HG02943 (cell line): Measurements from ENCODE around the gene AIRE.

ENCODE experiments used
- ATAC-seq: cut with Tn5 transposase; IDR thresholded peaks from one replicate; pipeline ENCODE4 v1.9.1; 2021; ENCODE audit warnings: mild to moderate bottlenecking, low read depth, moderate library complexity; ENCODE audit not compliant: unreplicated experiment

The AIRE gene

DNA sequence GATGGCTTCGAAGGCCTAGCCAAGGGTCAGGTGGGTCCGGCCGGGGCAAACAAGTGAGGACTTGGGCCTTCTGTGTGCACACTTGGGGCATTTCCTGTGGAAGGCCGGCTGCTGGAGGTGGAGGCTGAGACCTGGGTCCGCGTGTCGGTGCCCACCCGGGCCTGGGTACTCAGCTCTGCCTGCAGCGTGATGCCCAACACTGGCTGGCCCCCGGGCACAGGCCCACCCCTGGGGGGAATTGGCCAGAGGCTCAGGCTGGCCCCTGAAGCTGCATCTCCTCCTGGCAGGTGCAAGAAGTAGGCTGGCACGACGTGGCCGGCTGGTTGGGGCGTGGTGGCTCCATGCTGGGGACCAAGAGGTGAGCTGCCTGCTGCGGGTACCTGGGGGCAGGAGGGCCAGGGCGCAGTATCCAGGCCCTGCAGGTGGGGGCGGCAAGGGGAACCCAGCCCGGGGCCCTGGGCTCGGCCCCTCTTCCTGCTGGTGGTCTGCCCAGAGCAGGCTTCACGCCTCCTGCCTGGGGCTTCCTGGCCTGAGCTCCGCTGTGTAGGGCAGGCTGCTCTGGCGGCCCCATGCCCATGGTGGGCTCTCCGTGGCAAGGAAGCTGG lies 36.3 kb downstream of the AIRE start:
- ATAC-seq, result no peak

DNA sequence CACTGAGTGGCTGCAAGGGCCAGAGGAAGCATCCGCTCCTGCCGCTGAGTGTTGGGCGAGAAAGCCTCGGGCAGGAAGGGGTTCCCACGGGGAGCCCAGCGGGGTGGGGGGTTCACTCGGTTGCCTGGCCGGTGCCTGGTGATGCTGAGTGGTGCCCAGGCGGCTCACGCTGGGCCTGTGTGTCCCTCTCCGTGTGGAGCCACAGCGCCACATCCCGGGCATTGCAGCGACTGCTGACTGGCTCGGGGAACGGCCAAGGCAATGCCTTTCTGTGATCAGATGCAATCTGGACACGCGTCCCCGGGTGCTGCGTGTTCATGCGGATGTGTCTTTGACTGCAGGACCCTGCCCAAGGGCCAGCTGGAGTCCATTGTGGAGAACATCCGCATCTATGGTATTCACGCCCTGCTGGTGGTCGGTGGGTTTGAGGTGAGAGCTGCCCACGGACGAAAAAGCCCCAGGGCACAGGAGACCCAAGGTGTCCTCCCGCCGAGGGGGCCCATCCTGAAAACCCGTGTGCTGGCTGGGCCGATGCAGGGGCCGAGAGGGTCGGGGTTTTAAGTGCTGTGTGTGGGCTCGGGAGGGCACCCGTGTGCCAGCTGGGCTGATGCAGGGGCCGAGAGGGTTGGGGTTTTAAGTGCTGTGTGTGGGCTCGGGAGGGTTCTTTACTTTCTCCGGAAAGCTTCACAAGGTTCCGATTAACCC lies 37.1 kb downstream of the AIRE start:
- ATAC-seq, result no peak

DNA sequence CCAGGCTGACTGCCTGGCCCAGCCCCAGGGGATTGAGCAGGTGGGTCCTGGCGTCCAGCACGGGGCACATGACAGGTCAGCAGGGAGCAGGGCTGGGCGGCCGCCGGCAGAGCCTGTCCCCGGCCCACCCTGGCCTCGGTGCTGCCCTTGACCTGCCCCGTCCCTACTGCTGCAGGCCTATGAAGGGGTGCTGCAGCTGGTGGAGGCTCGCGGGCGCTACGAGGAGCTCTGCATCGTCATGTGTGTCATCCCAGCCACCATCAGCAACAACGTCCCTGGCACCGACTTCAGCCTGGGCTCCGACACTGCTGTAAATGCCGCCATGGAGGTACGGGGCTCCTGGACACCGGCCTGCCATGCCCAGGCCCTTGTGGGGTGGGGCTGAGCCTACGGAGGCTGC lies 37.9 kb downstream of the AIRE start:
- ATAC-seq, result no peak

DNA sequence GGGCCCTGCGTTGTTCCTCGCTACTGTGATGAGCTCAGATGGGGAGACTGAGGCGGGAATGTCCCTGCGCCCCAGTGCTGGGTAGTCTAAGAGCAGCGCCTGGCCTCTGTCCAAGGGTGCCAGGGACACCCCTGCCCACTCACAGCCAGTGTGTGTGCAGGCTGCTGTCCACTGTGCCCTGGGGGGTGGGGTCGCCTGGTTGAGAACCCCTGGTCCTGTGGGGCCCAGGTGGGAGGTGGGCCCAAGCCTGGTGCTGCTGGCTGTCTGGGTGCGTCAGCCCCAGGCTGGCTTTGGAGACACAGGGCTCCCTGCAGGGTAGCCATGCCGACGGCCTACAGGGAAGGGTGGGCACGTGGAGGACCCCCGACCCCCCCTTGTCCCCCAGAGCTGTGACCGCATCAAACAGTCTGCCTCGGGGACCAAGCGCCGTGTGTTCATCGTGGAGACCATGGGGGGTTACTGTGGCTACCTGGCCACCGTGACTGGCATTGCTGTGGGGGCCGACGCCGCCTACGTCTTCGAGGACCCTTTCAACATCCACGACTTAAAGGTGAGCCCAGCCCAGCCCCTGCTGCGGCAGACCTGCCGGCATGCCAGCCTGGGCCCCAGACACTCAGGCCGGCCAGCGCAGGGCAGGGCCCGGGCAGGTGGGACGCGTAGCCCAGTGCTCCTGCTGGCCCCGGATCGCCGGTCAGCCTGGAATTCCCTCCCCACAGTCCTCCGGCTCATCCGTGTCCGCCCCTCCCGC lies 38.6 kb downstream of the AIRE start:
- no peak for ATAC-seq

DNA sequence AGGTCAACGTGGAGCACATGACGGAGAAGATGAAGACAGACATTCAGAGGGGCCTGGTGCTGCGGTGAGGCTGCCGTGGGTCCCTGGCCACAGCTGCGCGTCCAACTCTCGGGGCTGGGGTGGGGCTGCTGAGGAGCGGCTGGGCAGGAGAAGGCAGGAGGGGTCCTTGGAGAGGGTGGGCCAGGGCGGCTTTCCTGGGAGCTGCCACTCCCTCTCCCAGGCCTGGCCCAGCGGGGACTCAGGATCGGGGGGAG lies 39.1 kb downstream of the AIRE start:
- ATAC-seq, result no peak

DNA sequence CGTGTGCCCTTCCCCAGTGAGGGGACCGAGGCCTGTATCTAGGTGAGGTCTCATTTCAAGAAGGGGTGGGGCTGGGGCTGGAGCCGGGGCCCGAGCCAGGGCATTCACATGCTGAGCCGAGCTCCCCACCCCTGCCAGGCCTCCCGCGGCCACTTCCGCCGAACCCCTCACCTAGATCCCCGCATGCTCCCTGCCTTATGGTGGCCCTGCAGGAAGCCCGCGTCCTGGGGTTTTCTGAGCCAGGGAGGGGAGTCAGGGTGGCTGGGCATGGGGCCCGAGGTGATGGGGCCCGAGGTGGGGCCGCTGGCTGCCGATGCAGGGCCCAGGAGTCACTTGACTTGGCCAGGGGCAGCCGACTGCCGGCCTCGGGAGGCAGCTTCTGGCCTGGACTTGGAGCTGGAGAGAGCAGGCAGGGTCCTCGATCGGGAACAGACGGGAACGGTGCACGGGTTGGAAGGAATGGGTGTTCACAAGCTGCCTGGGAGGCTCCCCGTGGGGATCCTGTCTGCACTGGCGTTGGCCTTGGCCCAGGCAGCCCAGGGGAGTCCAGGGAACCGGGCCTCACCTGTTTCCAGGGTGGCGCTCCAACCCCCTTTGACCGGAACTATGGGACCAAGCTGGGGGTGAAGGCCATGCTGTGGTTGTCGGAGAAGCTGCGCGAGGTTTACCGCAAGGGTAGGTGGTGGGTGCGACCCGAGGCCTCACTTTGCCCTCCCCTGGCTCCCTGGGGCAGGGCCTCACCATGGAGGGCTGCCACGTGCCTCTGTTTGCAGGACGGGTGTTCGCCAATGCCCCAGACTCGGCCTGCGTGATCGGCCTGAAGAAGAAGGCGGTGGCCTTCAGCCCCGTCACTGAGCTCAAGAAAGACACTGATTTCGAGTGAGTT lies 40.0 kb downstream of the AIRE start:
- no peak for ATAC-seq

DNA sequence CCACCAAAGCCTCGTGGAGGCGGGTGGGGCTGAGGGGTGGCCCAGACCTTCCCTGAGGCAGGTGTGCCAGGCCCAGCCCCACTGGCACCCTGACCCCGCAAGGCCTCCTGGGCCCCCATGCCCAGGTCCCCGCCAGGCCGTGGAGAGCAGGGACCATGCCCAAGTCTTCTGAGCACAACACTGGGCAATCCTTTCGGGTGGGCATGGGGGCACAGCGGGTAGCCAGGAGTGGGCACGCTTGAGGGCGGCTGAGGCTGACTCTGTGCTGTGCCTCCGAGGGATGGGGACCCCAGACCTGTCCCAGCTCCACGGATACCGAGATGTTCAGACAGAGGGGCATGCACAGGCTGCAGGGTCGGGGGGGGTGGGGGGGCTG lies 40.6 kb downstream of the AIRE start:
- no peak for ATAC-seq

DNA sequence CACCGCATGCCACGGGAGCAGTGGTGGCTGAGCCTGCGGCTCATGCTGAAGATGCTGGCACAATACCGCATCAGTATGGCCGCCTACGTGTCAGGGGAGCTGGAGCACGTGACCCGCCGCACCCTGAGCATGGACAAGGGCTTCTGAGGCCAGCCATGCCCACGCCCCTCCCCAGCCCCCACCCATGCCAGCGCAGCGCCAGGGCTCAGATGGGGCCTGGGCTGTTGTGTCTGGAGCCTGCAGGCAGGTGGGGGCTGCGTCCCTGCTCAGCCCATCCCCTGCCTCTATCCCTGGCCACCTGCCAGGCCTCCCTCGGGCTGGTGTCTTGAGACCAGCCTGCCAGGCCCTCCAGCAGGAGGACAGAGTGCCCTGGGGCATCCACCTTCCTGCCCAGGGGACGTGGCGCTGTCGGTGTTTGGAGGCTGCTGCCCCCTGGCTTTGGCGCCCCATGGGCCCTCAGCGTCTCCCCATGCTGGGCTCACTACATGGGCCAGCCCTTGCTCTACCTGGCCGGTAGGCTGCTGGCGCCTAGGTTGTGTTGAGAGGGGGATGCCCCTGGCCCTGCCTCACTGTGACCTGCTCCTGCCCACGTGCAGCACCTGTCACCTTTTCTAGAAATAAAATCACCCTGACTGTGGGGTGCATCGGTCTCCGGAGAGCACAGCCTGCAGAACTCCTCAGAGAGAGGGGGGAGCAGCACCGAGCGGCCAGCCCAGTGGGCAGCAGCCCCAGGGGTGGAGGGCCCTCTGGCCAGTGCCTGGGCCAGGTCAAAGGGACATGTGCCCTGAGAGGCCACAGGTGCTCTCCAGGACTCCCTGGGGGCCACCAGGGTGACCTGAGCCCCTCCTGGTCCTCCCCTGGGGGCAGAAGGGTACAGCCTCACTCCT lies 41.3 kb downstream of the AIRE start:
- no peak for ATAC-seq

DNA sequence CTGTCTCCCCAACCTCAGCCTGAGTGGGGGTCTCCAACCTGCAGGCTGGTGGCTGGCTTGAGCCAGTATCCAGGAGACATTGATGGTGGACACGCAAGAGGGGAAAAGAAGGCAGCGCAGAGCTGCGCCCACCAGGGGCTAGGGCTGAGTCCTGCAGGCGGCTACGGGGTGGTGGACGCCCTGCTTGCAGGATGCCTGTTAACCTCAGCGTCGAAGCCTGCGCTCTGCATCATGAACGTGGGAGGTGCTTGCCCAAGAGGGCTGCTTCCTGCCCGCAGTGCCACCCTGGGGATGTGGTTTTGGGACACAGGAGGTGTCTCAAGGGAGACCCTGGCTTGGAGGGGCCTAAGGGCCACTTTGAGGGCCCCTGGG lies 41.9 kb downstream of the AIRE start:
- ATAC-seq, result no peak

DNA sequence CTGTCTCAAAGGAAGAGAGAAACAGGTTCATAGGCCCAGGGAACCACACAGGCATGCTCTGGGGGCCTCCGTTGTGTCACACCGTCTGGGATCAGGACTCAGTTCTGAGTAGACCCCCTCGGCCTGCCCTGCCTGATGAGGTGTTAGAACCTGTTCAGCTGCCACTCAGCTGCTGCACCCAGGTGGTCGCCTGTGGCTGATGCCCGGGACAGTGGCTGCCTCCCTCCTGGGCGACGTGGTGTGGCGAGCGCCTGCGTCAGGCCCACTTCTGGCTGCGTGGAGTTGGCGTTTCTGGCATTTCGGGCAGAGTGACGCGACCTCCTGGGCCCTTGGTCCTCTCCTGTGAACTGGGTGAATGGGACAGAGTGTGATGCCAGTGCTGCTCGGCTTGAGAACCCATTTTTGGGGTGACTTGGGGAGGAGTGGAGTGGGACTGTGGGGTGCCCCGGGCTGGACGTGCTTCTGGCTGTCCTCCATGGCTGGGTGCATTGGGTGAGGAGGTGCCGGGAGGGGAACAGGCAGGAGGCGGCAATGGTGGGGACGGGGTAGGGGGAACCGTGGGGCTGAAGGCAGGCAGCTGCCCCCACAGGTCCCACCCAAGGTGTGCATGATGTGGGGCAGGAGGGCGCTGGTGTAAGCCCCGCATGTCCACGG lies 42.7 kb downstream of the AIRE start:
- ATAC-seq, result no peak

DNA sequence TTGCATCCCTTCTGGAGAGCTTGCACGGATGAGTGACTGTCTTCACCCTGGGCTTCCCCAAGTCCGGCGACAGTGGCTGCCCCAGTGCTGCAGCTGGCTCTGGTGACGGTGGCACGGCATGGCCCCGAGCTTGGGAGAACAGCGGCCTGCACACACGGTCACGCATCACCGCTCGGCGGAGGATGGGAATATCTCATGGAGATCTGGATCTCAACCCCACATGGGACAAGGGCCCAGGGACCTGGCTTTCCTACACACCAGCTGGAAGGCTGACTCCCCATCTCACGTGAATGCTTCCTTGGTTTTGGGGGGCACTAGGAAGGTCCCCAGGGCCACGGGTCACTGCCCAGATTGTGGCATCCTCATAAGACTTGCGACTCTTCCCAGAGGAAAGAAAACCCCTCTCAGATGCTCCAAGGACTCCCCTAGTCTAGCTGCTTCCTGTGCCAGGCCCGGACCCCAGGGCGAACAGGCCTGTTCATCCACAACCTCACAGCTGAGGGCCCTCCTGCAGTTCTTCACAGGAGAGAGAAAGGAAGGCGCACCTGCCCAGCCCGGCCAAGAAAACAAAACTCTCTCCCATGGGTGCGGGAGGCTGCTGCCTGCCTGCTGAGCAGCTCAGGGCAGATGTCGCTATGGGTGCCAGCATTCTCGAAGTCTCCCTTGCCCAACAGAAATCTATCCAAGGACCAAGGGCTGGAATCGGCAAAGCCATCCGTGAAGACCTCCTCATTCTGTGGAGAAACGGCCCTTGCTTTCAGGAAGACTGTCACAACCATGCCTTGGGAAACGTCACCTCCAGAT lies 43.6 kb downstream of the AIRE start:
- no peak for ATAC-seq

DNA sequence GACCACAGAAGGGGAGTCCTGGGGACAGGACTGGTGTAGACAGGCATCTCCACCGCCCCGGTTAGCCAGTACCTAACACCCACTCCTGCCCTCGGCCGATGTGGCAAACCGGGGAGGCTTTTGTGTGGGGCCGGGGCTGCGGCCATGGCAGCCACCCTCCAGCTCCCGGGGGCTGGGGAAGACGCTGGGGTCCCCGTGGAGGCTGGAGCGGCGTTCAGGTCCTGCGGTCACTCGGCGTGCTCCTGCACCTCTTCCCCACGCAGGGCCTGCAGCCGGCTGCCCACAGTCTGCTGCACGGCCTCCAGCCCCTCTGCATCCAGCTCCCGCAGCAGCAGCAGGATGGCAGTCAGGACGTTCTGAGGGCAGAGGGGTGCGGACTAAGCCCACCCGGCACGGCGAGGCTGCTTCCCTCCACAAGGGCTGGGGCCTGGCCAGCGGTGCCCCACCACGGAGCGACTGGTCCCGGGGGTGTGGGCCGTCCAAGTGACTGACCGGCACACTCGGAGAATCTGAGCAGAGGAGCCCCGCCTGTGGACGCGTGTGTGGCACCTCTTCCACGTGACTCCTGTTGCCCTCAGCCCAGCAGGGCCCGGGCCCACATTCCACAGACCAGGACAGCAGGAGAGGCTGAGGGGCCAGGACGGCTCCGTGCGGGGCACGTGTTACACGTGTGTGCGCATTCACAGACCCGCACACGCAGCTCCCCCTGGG lies 44.5 kb downstream of the AIRE start:
- ATAC-seq, result no peak

DNA sequence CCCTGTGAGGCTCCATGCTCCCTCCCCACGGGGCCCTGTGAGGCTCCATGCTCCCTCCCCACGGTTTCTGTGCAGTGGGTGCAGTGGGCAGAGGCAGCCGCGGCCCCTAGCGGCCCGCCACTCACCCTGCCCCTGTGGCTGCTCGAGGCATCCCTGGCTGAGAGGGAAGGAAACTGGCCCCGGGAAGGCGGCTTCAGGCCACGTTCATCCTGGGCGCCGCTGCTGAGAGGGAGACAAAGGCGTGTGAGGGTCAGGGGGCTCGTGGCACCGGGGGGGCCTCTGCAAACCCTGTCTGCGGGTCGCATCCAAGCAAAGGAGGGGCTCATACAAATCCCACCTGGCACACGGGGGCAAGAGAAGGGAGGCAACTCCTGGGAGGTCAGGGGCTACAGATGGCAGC lies 45.0 kb downstream of the AIRE start:
- ATAC-seq, result no peak

DNA sequence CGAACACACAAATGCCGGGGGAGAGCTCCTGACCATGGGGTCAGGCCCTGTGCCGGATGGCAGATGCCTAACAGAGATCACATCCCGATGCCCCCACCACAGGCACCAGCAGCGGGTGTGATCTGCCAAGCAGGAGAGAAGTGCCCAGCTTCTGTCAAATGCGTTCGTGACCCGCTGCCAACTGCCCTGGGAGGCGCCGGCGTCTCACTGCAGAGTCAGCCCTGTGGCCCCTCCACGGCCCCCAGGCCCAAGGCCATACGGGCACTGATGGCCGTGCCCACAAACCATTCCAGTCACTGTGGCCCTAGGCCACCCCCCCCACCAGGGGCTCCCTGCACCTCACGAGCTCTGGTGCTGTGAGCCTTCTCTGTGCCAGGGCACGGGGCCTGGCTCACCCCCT lies 45.5 kb downstream of the AIRE start:
- ATAC-seq, result no peak

DNA sequence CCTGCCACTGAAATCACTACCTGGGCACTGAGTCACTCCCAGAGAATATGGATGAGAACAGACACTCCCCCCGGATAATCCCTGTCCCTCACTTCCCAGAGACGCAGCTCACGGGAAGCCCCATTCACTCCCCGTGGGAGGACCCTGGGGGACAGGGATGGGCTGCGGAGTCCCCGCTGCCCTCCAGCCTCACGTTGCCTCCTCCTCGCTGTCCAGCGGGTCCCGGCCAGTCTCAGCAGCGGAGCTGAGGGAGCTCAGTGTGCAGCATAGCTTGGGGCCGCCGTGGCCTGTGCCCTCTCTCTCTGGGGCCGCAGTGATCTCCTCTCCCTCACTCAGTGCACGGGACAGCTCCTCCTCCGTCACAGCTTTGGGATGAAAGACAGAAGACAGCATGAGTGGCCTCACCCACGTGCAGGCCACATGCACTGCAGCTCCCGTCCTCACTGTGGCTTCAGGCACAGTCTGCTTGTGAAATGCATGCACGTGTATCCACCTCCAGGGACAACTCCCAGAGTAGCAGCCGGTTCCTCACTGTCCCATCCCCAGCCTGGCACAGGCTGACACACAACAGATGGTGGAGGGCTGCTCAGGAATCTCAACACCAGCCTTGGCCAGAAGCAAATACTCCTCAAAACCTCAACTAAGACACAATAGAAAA lies 46.1 kb downstream of the AIRE start:
- ATAC-seq, result no peak

DNA sequence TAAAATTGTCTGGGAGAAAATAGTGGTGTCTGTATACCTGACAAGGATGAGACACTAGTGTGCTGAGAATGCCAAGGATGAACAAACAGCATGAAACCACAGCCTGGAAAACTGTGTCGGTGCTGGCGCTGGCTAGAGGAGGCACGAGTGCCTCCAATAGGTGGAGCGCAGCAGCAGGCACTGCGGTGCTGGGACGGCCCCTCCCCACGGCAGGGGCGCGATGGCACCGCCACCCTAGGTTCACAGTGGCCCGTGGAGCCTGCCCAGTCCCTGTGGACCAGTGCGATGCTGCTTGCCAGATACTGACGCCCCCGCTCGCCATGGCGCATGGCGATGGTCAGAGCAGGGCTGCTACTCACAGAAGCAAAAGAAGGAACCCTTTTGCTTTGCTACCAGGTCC lies 46.7 kb downstream of the AIRE start:
- ATAC-seq, result no peak

DNA sequence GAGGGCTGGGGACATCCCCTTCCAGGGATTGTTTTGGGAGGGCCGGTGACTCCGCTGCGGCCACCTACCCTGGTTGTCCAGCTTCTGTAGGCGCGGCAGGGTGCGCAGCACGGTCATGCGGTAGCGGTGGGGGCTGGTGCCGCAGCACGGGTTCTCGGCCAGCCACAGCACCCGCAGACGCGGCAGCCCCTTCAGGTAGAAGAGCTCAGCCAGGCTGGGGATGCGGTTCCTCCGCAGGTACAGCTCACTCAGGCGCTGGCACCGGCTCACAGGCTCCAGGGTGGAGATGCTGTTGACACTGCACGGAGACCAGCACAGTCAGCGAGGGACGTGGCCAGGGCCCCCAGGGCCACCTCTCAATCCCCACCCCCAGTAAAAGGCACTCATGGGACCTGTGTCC lies 47.3 kb downstream of the AIRE start:
- no peak for ATAC-seq
